Stimulated activated CD8-positive, alpha-beta memory T cell treated with anti-CD3 and anti-CD28 coated beads, Interleukin-12 subunit alpha, Interleukin-12 subunit beta, amount 100 ng/mL, for 4 hours (primary cell): ENCODE data around the gene TMEM117.

Experiments
- DNase-seq: peaks from one replicate; pipeline ENCODE4 v3.0.0-alpha.2; 2020; ENCODE audit warnings: low read depth

TMEM117 gene

GRCh38 chr12:43964033-43964432 lies 128.2 kb downstream of the TMEM117 start:
- DNase-seq: no peak

- DNase-seq: no peak
These were observed 129.1 kb downstream of the TMEM117 start for GRCh38 chr12:43964961-43965360.

GRCh38 chr12:43965899-43966298 lies 130.0 kb downstream of the TMEM117 start:
- DNase-seq: no peak

- DNase-seq: no peak
These were observed 132.9 kb downstream of the TMEM117 start for GRCh38 chr12:43968736-43969135.

GRCh38 chr12:43969882-43970281 lies 134.0 kb downstream of the TMEM117 start:
- DNase-seq: no peak

GRCh38 chr12:43973385-43973784 lies 137.5 kb downstream of the TMEM117 start:
- DNase-seq: no peak

GRCh38 chr12:43973993-43974392 lies 138.1 kb downstream of the TMEM117 start:
- DNase-seq: no peak

DNA sequence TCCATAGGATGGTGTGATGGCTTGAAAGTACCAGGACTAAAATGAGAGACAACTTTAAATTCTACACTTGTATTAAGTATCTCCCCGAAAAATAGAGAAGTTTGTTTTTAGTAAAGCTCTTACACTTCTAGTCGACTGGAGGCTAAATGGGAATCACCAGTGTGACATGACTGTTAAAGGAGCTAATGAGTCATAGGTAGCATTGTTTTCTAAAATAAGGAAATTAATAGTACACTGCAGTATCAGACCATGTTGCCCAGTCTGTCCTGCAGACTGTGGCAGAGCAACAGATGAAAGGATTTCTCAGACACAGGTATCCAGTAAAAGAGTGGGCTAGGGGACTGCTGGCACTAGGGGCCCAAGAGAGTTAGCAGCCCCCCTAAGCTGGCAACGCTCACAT lies 140.1 kb downstream of the TMEM117 start:
- no peak for DNase-seq

- DNase-seq: no peak
These were observed 142.7 kb downstream of the TMEM117 start for GRCh38 chr12:43978556-43978955.

GRCh38 chr12:43979450-43979849 lies 143.6 kb downstream of the TMEM117 start:
- DNase-seq: no peak

GRCh38 chr12:43980627-43981191 lies 144.8 kb downstream of the TMEM117 start:
- DNase-seq: no peak

GRCh38 chr12:43981726-43982125 lies 145.8 kb downstream of the TMEM117 start:
- DNase-seq: no peak

DNA sequence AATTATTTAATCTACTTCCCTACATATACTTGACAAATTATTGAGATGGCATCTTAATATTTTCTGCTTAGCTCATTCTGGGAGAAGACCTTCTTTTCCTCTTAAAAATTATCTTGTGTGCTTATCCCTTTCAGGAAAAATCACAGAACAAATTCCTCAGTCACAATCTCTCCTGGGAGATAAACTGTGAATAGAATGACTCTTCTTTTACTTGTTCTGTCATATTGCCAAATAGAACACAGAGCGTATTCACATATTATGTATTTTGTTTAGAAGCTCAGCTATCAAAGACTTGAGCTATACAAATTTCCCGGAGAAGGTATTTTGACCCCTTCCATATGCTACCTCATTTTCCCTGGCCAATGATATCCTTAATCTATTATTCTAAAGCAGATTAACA lies 146.7 kb downstream of the TMEM117 start:
- DNase-seq: no peak

DNA sequence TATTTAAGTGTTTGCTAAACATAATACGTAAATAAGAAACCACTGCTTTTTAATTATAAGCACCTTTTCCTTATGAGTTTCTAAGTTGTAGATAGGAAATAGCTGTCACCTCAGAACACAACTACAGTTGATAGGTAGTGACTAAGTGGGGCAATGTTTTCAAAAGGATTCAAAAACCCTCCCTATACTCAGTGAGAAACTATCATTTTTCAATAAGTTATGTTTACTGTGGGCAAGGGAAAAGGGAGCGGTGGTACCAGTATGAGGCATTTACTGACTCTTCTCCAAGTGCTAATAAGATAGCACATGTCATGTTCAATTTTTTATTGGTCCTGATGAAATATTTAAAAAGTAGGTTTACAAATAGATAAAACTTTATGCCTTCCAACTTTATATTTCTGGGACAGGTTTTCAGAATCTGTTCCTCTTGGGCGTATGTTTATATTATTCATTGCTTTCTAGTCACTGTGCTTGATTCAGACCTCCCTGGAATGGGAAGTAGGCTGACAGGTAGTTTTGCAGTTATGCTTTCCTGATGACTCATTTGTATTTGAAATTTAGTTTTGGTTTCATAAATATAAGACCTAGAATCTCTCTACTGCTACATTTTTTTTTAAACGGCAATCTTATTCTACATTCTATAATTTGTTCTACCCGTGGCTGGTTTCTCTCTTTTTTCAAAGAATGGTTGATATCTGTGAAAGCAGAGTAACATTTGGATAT lies 153.1 kb downstream of the TMEM117 start:
- no peak for DNase-seq

DNA sequence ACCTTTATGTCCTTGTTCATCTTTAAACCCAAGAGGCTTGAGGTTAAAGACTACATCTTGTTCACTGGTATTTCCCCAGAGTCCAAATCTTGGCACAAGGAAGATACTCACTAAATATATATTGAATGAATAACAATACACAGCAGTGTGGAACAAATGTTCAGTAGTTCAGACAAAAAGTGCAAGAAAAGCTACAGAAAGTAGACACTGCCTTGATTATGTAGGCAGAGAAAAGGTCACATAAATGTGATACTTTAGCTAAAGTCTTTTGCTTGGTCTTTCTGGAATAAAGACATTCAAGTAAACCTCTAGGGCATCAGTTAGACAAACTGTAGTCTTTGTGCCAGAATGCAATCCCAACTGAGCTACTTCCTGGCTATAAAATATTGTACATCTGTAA lies 157.0 kb downstream of the TMEM117 start:
- no peak for DNase-seq

DNA sequence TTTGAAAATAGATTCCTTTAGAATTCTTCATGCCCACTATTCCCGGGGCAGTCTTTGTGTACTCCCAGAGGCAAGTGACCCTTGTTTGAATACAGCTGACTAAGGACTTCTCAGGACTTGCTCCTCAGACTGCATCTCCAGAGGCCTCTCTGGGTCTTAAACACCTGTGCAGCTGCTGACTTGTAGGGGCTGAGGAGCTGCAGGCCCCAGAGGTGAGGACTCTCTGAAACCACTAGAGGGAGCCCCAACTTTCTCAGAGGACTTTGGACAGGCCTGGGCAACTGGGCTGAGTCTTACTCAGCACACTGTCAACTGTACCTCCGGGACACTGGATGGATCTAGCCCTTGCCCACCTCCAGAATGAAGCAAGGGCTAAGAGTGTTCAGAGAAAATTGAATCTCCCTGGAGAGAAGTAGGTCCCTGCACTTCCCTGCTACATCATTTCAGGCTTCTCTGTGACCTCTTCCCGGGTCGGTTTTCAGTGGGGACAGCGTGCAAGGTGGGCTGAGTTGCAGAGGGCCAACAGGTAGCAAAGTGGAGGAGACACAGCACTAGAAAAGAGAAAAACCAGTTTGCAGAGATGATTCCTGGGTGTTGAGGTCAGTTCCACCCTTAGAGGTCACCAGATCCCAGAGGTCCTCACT lies 164.6 kb downstream of the TMEM117 start:
- DNase-seq: no peak

DNA sequence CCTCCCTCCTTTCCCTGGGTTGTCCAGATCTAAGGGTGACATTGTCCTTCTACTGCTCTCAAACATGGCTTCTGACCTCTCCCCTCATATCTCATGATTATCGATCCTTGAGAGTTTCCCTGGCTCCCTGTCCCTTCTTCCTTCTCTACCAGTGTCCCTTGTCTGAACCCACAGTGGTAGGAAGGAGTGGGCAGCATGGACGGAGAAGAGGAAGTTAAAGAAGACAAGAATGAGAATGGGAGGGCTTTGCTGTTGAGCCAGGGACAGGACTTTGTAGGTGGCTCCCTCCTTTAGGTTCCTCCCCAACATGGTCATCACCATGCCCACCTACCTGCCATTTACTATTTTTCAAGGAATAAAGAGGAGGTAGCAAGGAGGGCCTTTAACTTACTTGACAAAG lies 166.7 kb downstream of the TMEM117 start:
- no peak for DNase-seq

DNA sequence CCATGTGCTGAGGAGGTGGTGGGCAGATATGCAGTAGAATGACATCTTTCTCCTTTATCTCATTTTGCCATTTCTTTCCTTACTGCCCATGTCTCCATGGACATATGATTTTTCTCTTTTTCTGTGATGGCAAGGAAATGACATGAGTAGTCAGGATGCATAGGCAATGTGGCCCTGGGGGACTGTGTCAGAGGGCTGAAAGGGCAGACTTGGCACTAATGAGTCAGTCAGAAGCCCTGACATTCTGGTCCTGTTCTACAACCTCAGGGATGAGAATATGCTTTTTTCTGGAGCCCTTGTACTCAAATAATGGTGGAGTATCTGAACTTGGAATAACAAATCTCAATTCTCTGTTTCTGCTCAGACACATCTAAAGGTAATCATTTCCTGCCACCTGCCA lies 167.8 kb downstream of the TMEM117 start:
- no peak for DNase-seq

DNA sequence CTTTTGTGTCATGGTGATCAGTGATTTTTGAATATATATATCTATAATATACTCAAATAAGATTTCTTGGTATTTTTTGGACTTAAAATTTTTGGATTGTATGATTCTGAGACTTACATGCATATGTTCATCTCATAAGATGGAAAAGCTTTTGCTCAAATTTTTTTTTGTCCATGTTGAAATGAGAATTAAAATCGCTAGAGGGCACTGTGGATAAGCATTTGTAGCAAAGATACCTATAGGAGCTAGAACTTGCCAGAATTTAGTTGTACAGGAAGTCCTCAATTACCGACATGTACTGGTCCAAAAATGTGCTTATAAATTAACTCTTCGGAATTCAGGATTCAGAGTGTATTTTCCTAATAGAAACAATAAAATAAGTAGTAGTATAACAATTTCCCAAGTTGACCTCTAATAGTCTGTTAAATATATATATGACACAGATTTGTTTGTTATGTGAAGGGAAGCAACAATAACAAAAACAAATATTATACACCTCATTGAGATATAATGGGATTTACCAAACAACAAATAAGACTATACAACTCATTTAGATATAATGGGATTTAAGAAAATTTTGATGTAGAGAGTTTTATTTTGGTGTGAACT lies 179.6 kb downstream of the TMEM117 start:
- DNase-seq: no peak

DNA sequence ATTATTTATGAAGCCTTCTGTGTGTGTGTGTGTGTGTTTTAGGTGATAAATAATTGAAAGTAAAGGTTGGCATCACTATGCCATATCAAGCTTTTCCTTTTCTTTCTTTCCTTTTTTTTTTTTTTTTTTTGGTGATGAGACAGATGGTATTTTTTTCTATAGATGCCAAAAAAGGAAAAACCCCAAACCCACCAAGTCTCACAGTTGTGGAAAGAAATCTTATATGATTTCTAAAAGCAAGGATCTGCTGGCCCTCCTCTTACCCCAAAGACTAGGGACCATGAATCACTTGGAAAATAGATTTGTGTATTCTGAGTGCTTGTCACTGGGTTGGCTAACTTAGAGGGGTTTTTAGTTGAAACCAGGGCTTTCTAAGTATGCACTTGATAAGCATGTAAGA lies 181.3 kb downstream of the TMEM117 start:
- no peak for DNase-seq

- no peak for DNase-seq
These were observed 183.2 kb downstream of the TMEM117 start for GRCh38 chr12:44019118-44019517.

DNA sequence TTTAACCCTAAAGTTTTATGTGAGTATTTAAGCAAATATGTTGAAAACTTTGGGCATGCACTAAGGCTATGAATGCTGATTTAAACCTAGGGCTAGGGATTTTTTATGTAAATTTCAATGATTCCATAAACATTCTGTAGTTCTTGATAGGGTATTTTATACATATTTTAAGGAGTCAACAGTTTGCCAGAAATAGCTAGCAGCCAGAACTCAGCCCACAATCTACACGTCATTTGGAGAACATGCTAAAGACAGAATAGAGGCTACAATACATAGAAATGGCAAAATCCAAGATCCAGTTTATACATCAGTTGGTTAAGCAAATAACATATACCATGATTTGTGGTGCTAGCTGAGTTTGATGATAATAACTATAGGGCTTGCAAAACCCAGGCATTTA lies 184.7 kb downstream of the TMEM117 start:
- DNase-seq: no peak

- no peak for DNase-seq
These were observed 185.6 kb downstream of the TMEM117 start for GRCh38 chr12:44021471-44021971.
